HEK293 (cell line): ENCODE data around the gene FRMD5.
"Not testable (repeated sequence)": the region's sequence is repeated elsewhere in the genome, so short reads cannot be mapped to it uniquely, and the experiment has no call there.

ENCODE experiments used
- CTCF ChIA-PET: fragments of 350-600 bp; formaldehyde crosslinking; extraction: SDS; loops from one replicate; lab custom pipeline; 2021; ENCODE audit warnings: antibody characterized with exemption; lab: Yijun Ruan, JAX
- POLR2A ChIA-PET: fragments of 300-600 bp; formaldehyde crosslinking; extraction: SDS; loops from one replicate; lab custom pipeline; 2020; ENCODE audit warnings: antibody characterized with exemption, inconsistent platforms; lab: Yijun Ruan, JAX
- H3K27ac ChIP-seq: fragments of 200-500 bp; sonication (Bioruptor generic); 2 replicates; pipeline ENCODE4 v1.5.1; 2014; ENCODE audit warnings: low read depth, low read length, control low read depth, inconsistent platforms; ENCODE audit errors: extremely low read depth
- H3K36me3 ChIP-seq, 2 experiments: fragments of 200-500 bp in 1 of 2; sonication (Bioruptor generic) in 1 of 2; 1 replicate in 1 of 2; 2 replicates in 1 of 2; pipeline ENCODE4 v1.5.1; 2014 to 2017; ENCODE audit warnings: inconsistent platforms in 2 of 2, low read length in 2 of 2; ENCODE audit not compliant: control insufficient read depth in 2 of 2, insufficient read depth in 1 of 2
- H3K4me1 ChIP-seq: fragments of 200-500 bp; sonication (Bioruptor generic); 2 replicates; pipeline ENCODE4 v1.5.1; 2014; ENCODE audit warnings: mild to moderate bottlenecking, low read length, inconsistent platforms; ENCODE audit not compliant: control insufficient read depth, insufficient read depth
- H3K4me3 ChIP-seq: 2 replicates; pipeline ENCODE4 v1.5.1; 2011; ENCODE audit warnings: low read depth, mild to moderate bottlenecking, control low read depth, low read length, moderate library complexity
- H3K9me3 ChIP-seq: fragments of 200-500 bp; sonication (Bioruptor generic); 2 replicates; pipeline ENCODE4 v1.5.1; 2014; ENCODE audit warnings: low read depth, low read length, inconsistent platforms; ENCODE audit not compliant: control insufficient read depth, insufficient read depth
- EGR2 ChIP-seq: fragments of 450-650 bp; formaldehyde crosslinking; IDR thresholded peaks from 2 replicates; pipeline ENCODE4 v1.5.1; 2016; ENCODE audit warnings: low read depth, missing biosample characterization, missing genetic modification characterization
- GLI4 ChIP-seq: fragments of 450-650 bp; formaldehyde crosslinking; IDR thresholded peaks from 2 replicates; pipeline ENCODE4 v1.5.1; 2016; ENCODE audit warnings: missing biosample characterization, missing genetic modification characterization
- PRDM10 ChIP-seq: fragments of 450-650 bp; formaldehyde crosslinking; IDR thresholded peaks from 2 replicates; pipeline ENCODE4 v1.5.1; 2016; ENCODE audit warnings: missing biosample characterization, missing genetic modification characterization
- SALL2 ChIP-seq: fragments of 450-650 bp; formaldehyde crosslinking; IDR thresholded peaks from 2 replicates; pipeline ENCODE4 v1.5.0; 2017; ENCODE audit warnings: missing biosample characterization, mild to moderate bottlenecking, missing genetic modification characterization, borderline replicate concordance
- SP2 ChIP-seq: fragments of 450-650 bp; formaldehyde crosslinking; IDR thresholded peaks from 2 replicates; pipeline ENCODE4 v1.5.1; 2016; ENCODE audit warnings: missing biosample characterization, missing genetic modification characterization
- SP7 ChIP-seq: fragments of 450-650 bp; formaldehyde crosslinking; IDR thresholded peaks from 2 replicates; pipeline ENCODE4 v1.5.1; 2016; ENCODE audit warnings: missing biosample characterization, missing genetic modification characterization
- ZBTB1 ChIP-seq: fragments of 450-650 bp; formaldehyde crosslinking; IDR thresholded peaks from 2 replicates; pipeline ENCODE4 v1.5.1; 2016; ENCODE audit warnings: missing biosample characterization, missing genetic modification characterization
- ZBTB17 ChIP-seq: fragments of 450-650 bp; formaldehyde crosslinking; IDR thresholded peaks from 2 replicates; pipeline ENCODE4 v1.5.1; 2016; ENCODE audit warnings: missing biosample characterization, missing genetic modification characterization
- ZBTB20 ChIP-seq: fragments of 450-650 bp; formaldehyde crosslinking; IDR thresholded peaks from 2 replicates; pipeline ENCODE4 v1.5.1; 2016; ENCODE audit warnings: missing biosample characterization, missing genetic modification characterization
- ZBTB21 ChIP-seq: fragments of 450-650 bp; formaldehyde crosslinking; IDR thresholded peaks from 2 replicates; pipeline ENCODE4 v1.5.1; 2017; ENCODE audit warnings: missing biosample characterization, missing genetic modification characterization
- ZFHX2 ChIP-seq: fragments of 450-650 bp; formaldehyde crosslinking; conservative IDR thresholded peaks from 2 replicates; pipeline ENCODE4 v1.5.1; 2016; ENCODE audit warnings: missing biosample characterization, missing genetic modification characterization
- ZFP3 ChIP-seq: fragments of 450-650 bp; formaldehyde crosslinking; IDR thresholded peaks from 2 replicates; pipeline ENCODE4 v1.5.1; 2016; ENCODE audit warnings: low read depth, missing biosample characterization, missing genetic modification characterization
- ZFP69B ChIP-seq: fragments of 450-650 bp; formaldehyde crosslinking; IDR thresholded peaks from 2 replicates; pipeline ENCODE4 v1.5.1; 2016; ENCODE audit warnings: missing biosample characterization, missing genetic modification characterization
- ZNF2 ChIP-seq: fragments of 450-650 bp; formaldehyde crosslinking; IDR thresholded peaks from 2 replicates; pipeline ENCODE4 v1.5.1; 2016; ENCODE audit warnings: missing biosample characterization, missing genetic modification characterization
- ZNF202 ChIP-seq: fragments of 450-650 bp; formaldehyde crosslinking; IDR thresholded peaks from 2 replicates; pipeline ENCODE4 v1.5.1; 2016; ENCODE audit warnings: missing biosample characterization, missing genetic modification characterization, borderline replicate concordance
- ZNF366 ChIP-seq: fragments of 450-650 bp; formaldehyde crosslinking; conservative IDR thresholded peaks from 2 replicates; pipeline ENCODE4 v1.5.1; 2016; ENCODE audit warnings: missing biosample characterization, missing genetic modification characterization
- ZNF394 ChIP-seq: fragments of 450-650 bp; formaldehyde crosslinking; IDR thresholded peaks from 2 replicates; pipeline ENCODE4 v1.5.1; 2016; ENCODE audit warnings: missing biosample characterization, missing genetic modification characterization, mild to moderate bottlenecking, moderate library complexity, borderline replicate concordance
- ZNF600 ChIP-seq: fragments of 450-650 bp; formaldehyde crosslinking; IDR thresholded peaks from 2 replicates; pipeline ENCODE4 v1.5.1; 2016; ENCODE audit warnings: missing biosample characterization, missing genetic modification characterization
- ZNF707 ChIP-seq: fragments of 450-650 bp; formaldehyde crosslinking; IDR thresholded peaks from 2 replicates; pipeline ENCODE4 v1.5.1; 2016; ENCODE audit warnings: missing biosample characterization, missing genetic modification characterization
- TF ChIP-seq, protein P1 (sequence below): fragments of 450-650 bp; formaldehyde crosslinking; IDR thresholded peaks from 2 replicates; pipeline ENCODE4 v1.5.1; 2016; ENCODE audit warnings: missing biosample characterization, missing genetic modification characterization, low read depth
- TF ChIP-seq, protein P2 (sequence below): fragments of 450-650 bp; formaldehyde crosslinking; IDR thresholded peaks from 2 replicates; pipeline ENCODE4 v1.5.1; 2016; ENCODE audit warnings: missing biosample characterization, missing genetic modification characterization
- TF ChIP-seq, protein P3 (sequence below): fragments of 450-650 bp; formaldehyde crosslinking; IDR thresholded peaks from 2 replicates; pipeline ENCODE4 v1.5.0; 2017; ENCODE audit warnings: missing biosample characterization, missing genetic modification characterization, borderline replicate concordance

The FRMD5 gene

DNA sequence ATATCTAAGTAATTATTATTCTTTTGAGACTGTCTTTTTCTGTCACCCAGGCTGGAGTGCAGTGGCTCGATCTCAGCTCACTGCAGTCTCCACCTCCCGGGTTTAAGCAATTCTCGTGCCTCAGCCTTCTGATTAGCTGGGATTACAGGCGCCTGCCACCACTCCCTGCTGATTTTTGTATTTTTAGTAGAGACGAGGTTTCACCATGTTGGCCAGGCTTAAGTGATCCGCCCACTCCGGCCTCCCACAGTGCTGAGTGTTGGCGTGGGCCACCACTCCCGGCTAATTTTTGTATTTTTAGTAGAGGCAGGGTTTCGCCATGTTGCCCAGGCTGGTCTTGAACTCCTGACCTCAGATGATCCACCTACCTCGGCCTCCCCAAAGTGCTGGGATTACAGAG is 369.8 kb downstream of the FRMD5 start:
- POLR2A ChIA-PET, result interaction anchor here (1.0 to 2.0 kb wide), 3 partner anchors 33 to 602 kb away, joined by 3 to 12 read pairs (median 5); partner anchors contain the start of genes CTDSPL2, ELL3 and SERF2
- TF ChIP-seq EGR2 (tag by site-specific recombination) (0 out of 2 replicates have a peak, but pooled peaks have one; percentile 27), ZFHX2 (tag by site-specific recombination) (peak; percentile 47; the same call in 1 of the 2 replicates)
- H3K36me3 ChIP-seq, result peaks cover 9 to 26% of the 10 kb centered on the region in 2 experiments; a peak in 2 of 3 replicates
- CTCF ChIA-PET, result interaction anchor here (0.6 to 1.2 kb wide), 2 partner anchors 20 to 23 kb away, joined by 3 read pairs; no protein-coding TSS in a partner anchor
- H3K4me3 ChIP-seq, H3K9me3 ChIP-seq, H3K4me1 ChIP-seq, H3K27ac ChIP-seq: not testable (repeated sequence)

DNA sequence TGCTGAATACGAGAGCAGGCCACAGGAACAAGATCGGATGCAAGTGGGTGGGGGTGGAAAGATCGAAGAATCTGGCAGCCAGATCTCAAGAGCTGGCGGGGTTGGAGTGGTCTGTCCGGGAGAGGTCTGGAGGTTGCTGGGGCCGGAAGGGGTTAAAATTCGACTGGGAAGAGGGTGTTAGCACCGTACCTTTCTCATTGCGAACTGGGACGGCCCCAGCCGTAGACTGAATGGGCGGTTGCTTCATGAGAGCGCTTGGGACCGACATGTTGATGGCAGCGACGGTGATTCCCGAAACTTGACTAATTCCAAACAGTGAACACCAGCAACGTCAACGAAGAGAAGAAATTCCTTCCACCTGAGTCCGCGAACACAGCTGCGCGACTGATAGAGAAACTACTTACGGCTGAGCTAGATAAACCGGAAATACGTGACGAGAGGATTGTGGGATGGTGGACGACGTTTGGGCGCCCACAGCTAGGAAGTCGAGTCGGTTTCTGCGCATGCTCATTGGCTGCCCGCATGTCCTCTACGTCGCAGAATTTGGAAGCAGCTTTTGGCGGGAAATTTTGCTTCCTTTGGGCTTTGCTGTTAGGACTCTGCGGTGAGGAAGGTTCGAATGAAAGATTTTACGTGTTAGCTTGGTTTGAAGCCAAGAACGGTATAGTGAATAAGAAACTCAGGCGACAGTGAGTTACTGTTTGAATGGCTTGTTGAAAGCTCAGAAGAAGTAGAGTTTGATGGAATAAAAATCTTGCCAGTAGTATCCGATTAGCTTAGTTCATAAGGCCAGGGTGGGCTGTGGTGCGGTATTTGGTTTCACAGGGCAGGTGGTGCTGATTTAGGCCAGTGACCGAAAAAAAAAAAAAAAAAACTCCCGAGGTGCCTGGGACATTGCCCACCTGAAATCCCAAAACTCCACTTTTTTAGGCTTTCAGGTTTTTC is 370.5 kb downstream of the FRMD5 start, which contains the start of gene MFAP1:
Gene MFAP1, minus strand, starts transcription at position 389 of the 945 bp plus-strand sequence. Its CDS starts 121 bp downstream, at position 268.
- ChIA-PET CTCF (interaction anchor here (1.2 kb wide), 1 partner anchor 22 kb away, joined by 3 read pairs; no protein-coding TSS in a partner anchor), POLR2A (interaction anchor here (0.5 to 2.0 kb wide), 11 partner anchors 13 to 602 kb away, joined by 3 to 12 read pairs (median 3); partner anchors contain the start of genes CTDSPL2, ELL3, HYPK and SERF2)
- Histone ChIP-seq H3K36me3 (peaks cover 9 to 25% of the 10 kb centered on the region in 2 experiments; a peak in 2 of 3 replicates), H3K4me1 (0 out of 2 replicates have a peak, but pooled peaks cover 4% of the 10 kb centered on the region), H3K27ac (peak within 1 kb of the TSS; percentile 78), H3K4me3 (peak within 1 kb of the TSS; percentile 74), H3K9me3 (no peaks in the 10 kb centered on the region)
- TF ChIP-seq ZFP69B (tag by site-specific recombination), result 0 out of 2 replicates have a peak, but pooled peaks have one; percentile 49
- TF ChIP-seq SALL2 (tag by site-specific recombination), result no peak
- peak; percentile 54; the same call in 1 of the 2 replicates for TF ChIP-seq ZNF366 (tag by site-specific recombination)
- peak; percentile 65; the same call in 1 of the 2 replicates for TF ChIP-seq ZNF707 (tag by site-specific recombination)
- TF ChIP-seq ZNF202 (tag by site-specific recombination), result no peak
- TF ChIP-seq ZBTB1 (tag by site-specific recombination), result no peak
- TF ChIP-seq, protein P1, sequence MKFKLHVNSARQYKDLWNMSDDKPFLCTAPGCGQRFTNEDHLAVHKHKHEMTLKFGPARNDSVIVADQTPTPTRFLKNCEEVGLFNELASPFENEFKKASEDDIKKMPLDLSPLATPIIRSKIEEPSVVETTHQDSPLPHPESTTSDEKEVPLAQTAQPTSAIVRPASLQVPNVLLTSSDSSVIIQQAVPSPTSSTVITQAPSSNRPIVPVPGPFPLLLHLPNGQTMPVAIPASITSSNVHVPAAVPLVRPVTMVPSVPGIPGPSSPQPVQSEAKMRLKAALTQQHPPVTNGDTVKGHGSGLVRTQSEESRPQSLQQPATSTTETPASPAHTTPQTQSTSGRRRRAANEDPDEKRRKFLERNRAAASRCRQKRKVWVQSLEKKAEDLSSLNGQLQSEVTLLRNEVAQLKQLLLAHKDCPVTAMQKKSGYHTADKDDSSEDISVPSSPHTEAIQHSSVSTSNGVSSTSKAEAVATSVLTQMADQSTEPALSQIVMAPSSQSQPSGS (tag by site-specific recombination), result no peak
- 0 out of 2 replicates have a peak, but pooled peaks have one; percentile 18 for TF ChIP-seq ZBTB20
- no peak for TF ChIP-seq ZFP3
- TF ChIP-seq PRDM10 (tag by site-specific recombination), result peak; percentile 36
- peak; percentile 20; the same call in 1 of the 2 replicates for TF ChIP-seq ZNF394 (tag by site-specific recombination)
- peak; percentile 71 for TF ChIP-seq ZBTB21 (tag by site-specific recombination)
- peak; percentile 62 for TF ChIP-seq SP7 (tag by site-specific recombination)
- TF ChIP-seq, protein P2, sequence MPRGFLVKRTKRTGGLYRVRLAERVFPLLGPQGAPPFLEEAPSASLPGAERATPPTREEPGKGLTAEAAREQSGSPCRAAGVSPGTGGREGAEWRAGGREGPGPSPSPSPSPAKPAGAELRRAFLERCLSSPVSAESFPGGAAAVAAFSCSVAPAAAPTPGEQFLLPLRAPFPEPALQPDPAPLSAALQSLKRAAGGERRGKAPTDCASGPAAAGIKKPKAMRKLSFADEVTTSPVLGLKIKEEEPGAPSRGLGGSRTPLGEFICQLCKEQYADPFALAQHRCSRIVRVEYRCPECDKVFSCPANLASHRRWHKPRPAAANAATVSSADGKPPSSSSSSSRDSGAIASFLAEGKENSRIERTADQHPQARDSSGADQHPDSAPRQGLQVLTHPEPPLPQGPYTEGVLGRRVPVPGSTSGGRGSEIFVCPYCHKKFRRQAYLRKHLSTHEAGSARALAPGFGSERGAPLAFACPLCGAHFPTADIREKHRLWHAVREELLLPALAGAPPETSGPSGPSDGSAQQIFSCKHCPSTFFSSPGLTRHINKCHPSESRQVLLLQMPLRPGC (tag by site-specific recombination), result 0 out of 2 replicates have a peak, but pooled peaks have one; percentile 33
- peak; percentile 28; the same call in 1 of the 2 replicates for TF ChIP-seq ZNF2 (tag by site-specific recombination)
- TF ChIP-seq, protein P3, sequence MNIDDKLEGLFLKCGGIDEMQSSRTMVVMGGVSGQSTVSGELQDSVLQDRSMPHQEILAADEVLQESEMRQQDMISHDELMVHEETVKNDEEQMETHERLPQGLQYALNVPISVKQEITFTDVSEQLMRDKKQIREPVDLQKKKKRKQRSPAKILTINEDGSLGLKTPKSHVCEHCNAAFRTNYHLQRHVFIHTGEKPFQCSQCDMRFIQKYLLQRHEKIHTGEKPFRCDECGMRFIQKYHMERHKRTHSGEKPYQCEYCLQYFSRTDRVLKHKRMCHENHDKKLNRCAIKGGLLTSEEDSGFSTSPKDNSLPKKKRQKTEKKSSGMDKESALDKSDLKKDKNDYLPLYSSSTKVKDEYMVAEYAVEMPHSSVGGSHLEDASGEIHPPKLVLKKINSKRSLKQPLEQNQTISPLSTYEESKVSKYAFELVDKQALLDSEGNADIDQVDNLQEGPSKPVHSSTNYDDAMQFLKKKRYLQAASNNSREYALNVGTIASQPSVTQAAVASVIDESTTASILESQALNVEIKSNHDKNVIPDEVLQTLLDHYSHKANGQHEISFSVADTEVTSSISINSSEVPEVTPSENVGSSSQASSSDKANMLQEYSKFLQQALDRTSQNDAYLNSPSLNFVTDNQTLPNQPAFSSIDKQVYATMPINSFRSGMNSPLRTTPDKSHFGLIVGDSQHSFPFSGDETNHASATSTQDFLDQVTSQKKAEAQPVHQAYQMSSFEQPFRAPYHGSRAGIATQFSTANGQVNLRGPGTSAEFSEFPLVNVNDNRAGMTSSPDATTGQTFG (tag by site-specific recombination), result no peak
- no peak for TF ChIP-seq GLI4 (tag by site-specific recombination)
- peak; percentile 10; the same call in 1 of the 2 replicates for TF ChIP-seq ZNF600 (tag by site-specific recombination)
- TF ChIP-seq ZBTB17, result peak; percentile 95
- peak; percentile 62 for TF ChIP-seq SP2 (tag by site-specific recombination)
